Hematopoietic multipotent progenitor cell treated with erythropoietin and hydrocortisone succinate and interleukin-3 and kit ligand, for 4 days (in vitro differentiated cells): Measurements from ENCODE around the gene ARHGAP23.
"Not testable (repeated sequence)": the region's sequence is repeated elsewhere in the genome, so short reads cannot be mapped to it uniquely, and the experiment has no call there.

Experiments
- DNase-seq: peaks from one replicate; pipeline ENCODE4 v3.0.0-alpha.2; 2015

ARHGAP23 gene

GRCh38 chr17:38491346-38492066 lies 63.2 kb downstream of the ARHGAP23 start:
- DNase-seq = not testable (repeated sequence)

- peak; percentile 93 for DNase-seq
Measured at GRCh38 chr17:38492067-38493040, 64.1 kb downstream of the ARHGAP23 start.

GRCh38 chr17:38494152-38494551 lies 65.9 kb downstream of the ARHGAP23 start:
- DNase-seq = not testable (repeated sequence)

- not testable (repeated sequence) for DNase-seq
Measured at GRCh38 chr17:38497656-38498055, 69.4 kb downstream of the ARHGAP23 start.

- DNase-seq = no peak
Measured at GRCh38 chr17:38498353-38498752, 70.1 kb downstream of the ARHGAP23 start.

GRCh38 chr17:38499230-38499629 lies 71.0 kb downstream of the ARHGAP23 start:
- DNase-seq = not testable (repeated sequence)

GRCh38 chr17:38501718-38502117 lies 73.5 kb downstream of the ARHGAP23 start:
- not testable (repeated sequence) for DNase-seq

- not testable (repeated sequence) for DNase-seq
Measured at GRCh38 chr17:38503286-38503913, 75.1 kb downstream of the ARHGAP23 start.

- DNase-seq = no peak
Measured at GRCh38 chr17:38504216-38504615, 76.0 kb downstream of the ARHGAP23 start.

GRCh38 chr17:38507436-38507835 lies 79.2 kb downstream of the ARHGAP23 start:
- DNase-seq = no peak

GRCh38 chr17:38507921-38508569 lies 79.8 kb downstream of the ARHGAP23 start:
- no peak for DNase-seq

GRCh38 chr17:38508570-38508950 lies 80.3 kb downstream of the ARHGAP23 start:
- DNase-seq = no peak

- DNase-seq = peak; percentile 92
Measured at GRCh38 chr17:38508954-38509771, 80.9 kb downstream of the ARHGAP23 start.

GRCh38 chr17:38509772-38510420 lies 81.6 kb downstream of the ARHGAP23 start:
- no peak for DNase-seq

- peak; percentile 66 for DNase-seq
Measured at GRCh38 chr17:38510421-38511149, 82.3 kb downstream of the ARHGAP23 start.

GRCh38 chr17:38511150-38512108 lies 83.2 kb downstream of the ARHGAP23 start:
- DNase-seq = no peak

GRCh38 chr17:38512473-38513058 lies 84.3 kb downstream of the ARHGAP23 start:
- no peak for DNase-seq

- DNase-seq = not testable (repeated sequence)
Measured at GRCh38 chr17:38526526-38526925, 98.3 kb downstream of the ARHGAP23 start.

GRCh38 chr17:38528141-38528540 lies 99.9 kb downstream of the ARHGAP23 start:
- not testable (repeated sequence) for DNase-seq
